ENCODE data around the gene DOCK6.

- no peak for TF ChIP-seq CTCF (IDR thresholded peaks at IDR 0.05)
- TF ChIP-seq POLR2A (IDR thresholded peaks at IDR 0.05), result no peak
Measured at GRCh38 chr19:11286312-11286974, 24.1 kb upstream of the DOCK6 start.
